Hematopoietic multipotent progenitor cell treated with erythropoietin and hydrocortisone succinate and interleukin-3 and kit ligand, for 15 days (in vitro differentiated cells): ENCODE data around the gene ZNF417.
"Not testable (repeated sequence)": the region's sequence is repeated elsewhere in the genome, so short reads cannot be mapped to it uniquely, and the experiment has no call there.

Source experiments
- DNase-seq: peaks from one replicate; pipeline ENCODE4 v3.0.0-alpha.2; 2015; ENCODE audit warnings: low spot score

The ZNF417 gene

DNA sequence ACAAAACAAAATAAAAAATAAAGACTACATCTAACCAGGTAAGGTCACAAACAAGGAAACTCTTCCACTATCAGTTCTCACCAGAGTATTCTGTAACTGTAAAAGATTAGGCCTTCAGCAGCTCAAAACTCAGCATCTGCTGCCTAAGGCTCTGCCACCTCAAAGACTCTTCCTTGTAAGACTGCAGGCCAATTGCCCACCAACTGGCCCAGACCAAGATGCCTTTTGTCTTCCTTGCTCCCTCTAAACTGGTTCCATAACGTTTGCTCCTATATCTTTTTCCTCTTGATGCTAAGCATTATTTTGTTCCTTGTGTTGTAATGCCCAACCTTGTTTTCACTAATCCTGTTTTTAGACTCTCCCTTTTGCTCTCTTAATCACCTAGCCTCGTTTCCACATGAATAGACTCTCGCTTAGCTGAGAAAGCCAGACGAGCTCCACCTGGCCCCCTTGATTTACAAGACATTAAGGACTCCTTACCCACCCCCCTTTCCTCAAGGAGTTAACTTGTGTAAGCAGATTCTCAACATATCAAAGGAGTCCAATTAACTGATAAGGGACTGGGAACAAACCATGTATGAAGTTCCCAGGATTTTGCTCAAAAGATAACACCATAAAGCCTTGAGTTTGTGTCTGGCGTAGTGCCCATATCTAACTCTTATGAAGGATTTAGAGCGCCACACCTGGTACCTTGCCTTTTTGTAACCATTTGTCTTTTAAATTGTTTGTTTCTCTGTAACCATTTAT lies 29.0 kb downstream of the ZNF417 start:
- DNase-seq = no peak

- DNase-seq = no peak
Measured at GRCh38 chr19:57886046-57886445, 30.3 kb downstream of the ZNF417 start.

DNA sequence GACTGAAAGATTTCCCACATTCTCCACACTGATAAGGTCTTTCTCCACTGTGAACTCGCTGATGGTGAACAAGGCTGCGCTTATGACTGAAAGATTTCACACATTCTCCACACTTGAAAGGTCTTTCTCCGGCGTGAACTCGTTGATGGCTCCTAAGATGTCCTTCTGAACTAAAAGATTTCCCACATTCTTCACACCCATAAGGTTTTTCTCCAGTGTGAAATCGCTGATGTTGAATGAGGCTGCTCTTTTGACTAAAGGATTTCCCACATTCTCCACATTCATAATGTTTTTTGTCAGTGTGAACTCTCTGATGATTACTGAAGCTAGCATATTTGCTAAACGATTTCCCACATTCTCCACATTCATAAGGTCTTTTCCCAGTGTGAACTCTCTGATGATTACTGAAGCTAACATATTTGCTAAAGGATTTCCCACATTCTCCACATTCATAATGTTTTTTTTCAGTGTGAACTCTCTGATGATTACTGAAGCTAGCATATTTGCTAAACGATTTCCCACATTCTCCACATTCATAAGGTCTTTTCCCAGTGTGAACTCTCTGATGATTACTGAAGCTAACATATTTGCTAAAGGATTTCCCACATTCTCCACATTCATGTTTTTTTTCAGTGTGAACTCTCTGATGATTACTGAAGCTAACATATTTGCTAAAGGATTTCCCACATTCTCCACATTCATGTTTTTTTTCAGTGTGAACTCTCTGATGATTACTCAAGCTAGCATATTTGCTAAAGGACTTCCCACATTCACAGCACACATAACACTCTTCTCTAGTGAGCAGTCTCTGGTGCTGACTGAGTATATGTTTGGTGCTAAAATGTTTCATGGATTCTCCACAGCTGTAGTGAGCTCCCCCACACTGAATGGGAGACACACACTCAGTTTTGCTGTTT lies 42.3 kb downstream of the ZNF417 start:
- DNase-seq = not testable (repeated sequence)

DNA sequence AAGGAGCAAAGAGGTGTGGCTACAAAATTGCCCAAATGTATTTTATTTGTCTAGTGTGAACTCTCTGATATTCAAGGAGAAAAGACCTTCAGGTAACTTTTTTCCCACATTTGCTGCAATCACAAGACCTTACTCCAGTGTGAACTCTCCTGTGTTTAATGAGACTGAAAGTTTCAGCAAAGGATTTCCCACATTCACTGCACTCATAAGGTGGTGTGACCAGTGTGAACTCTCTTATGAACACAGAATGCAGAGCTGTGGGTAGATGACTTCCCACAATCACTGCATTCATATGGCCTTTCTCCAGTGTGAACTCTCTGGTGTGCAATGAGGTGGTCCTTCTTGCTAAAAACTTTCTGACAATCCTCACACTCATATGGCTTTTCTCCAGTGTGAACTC lies 43.9 kb downstream of the ZNF417 start:
- DNase-seq = no peak

DNA sequence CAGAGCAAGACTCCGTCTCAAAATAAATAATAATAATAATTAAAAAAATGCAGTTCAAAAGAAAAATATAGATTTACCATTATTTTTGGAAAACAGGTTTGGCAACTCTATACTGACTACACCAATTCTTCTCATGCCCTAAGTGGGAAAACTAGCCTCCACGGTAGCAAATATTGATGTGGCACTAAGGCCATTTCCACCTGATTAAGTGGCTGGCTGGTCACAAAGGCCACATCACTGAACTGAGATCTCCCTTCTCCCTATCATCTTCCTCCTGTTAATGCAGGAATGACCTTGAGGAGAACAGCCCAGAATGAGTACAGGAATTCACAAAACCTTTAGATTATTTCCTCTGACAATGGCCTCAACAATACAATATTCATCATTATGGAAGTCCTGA lies 46.2 kb downstream of the ZNF417 start:
- no peak for DNase-seq

- not testable (repeated sequence) for DNase-seq
Measured at GRCh38 chr19:57869655-57870054, 46.7 kb downstream of the ZNF417 start.

- DNase-seq = no peak
Measured at GRCh38 chr19:57867868-57868492, 48.4 kb downstream of the ZNF417 start.
